Hippocampal formation (tissue), 2 donors: Measurements from ENCODE around the gene NBPF9.
"Not testable (repeated sequence)": the region's sequence is repeated elsewhere in the genome, so short reads cannot be mapped to it uniquely, and the experiment has no call there.

Source experiments
- DNase-seq, 2 donors: peaks; one replicate each; lab custom pipeline; 2025; lab: John Stamatoyannopoulos, UW

Gene NBPF9

GRCh38 chr1:149012599-149012998 is 90.8 kb downstream of the NBPF9 start:
- DNase-seq = not testable (repeated sequence)

GRCh38 chr1:149009761-149010160 is 93.6 kb downstream of the NBPF9 start:
- DNase-seq = not testable (repeated sequence)

GRCh38 chr1:149008769-149009168 is 94.6 kb downstream of the NBPF9 start:
- DNase-seq = not testable (repeated sequence)

DNA sequence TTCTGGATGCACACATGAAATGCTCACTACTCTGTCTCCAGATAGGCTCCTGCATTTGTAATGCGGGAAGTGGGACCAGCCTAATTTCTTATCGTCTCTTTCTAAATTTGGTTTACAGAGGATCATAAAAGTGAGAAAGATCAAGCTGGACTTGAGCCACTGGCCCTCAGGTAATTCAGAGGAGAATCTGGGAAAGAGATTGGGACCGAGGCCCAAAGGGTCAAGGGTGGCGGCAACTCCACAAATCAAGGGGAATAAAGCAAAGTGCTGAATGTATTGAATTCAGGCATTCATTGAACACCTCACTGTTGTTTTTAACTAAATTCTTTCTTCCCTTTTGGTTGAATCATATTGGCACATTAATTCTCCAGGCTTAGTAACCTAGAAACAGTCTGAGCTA is 95.0 kb downstream of the NBPF9 start:
- DNase-seq = not testable (repeated sequence)
